PC-9 (cell line): ENCODE results near the gene NOS1AP. TPM values are rescaled to one million over a fixed set of nuclear protein-coding genes. Genes with fewer than 3 reads are reported as not detected.

Experiments used
- BruUV-seq: library from RNA; stranded (reverse); fragments of 400-500 nt; replicated peaks from 2 replicates; lab custom pipeline; 2021; lab: Mats Ljungman, UMichigan
- CTCF ChIA-PET: fragments of 300-600 bp; sonication (Branson Sonifier 250); formaldehyde crosslinking; loops from one replicate; lab custom pipeline; 2022; ENCODE audit warnings: antibody characterized with exemption; lab: Charles Lee
- POLR2A ChIA-PET: fragments of 300-600 bp; sonication (Branson Sonifier 250); formaldehyde crosslinking; loops from one replicate; lab custom pipeline; 2022; ENCODE audit warnings: antibody characterized with exemption; ENCODE audit not compliant: unreplicated experiment; lab: Charles Lee
- DNase-seq, 2 experiments: peaks; one replicate each; pipeline versions ENCODE4 v3.0.0 to v3.0.0-alpha.2; 2015 to 2022; ENCODE audit warnings: mixed read lengths in 1 of 2
- H2AFZ ChIP-seq: fragments of 200-600 bp; sonication (generic); 2 replicates; pipeline ENCODE4 v1.8.1; 2017; ENCODE audit warnings: antibody characterized with exemption
- H3F3A ChIP-seq: fragments of 200-600 bp; sonication (generic); 2 replicates; pipeline ENCODE4 v1.8.1; 2017; ENCODE audit warnings: antibody characterized with exemption, mild to moderate bottlenecking, low read depth; ENCODE audit not compliant: insufficient read depth
- H3K27ac ChIP-seq: fragments of 200-600 bp; sonication (generic); 2 replicates; pipeline ENCODE4 v1.6.1; 2016; ENCODE audit warnings: mixed run types
- H3K27me3 ChIP-seq: fragments of 200-600 bp; sonication (generic); 2 replicates; pipeline ENCODE4 v1.6.1; 2016; ENCODE audit warnings: low read depth, mixed run types; ENCODE audit not compliant: insufficient read depth
- H3K36me3 ChIP-seq: fragments of 200-600 bp; sonication (generic); 2 replicates; pipeline ENCODE4 v1.6.1; 2016; ENCODE audit warnings: low read depth, mixed run types
- H3K4me1 ChIP-seq: fragments of 200-600 bp; sonication (generic); replicated peaks from 2 replicates; pipeline ENCODE4 v1.6.1; 2016; ENCODE audit warnings: mixed run types; ENCODE audit not compliant: insufficient read depth
- H3K4me2 ChIP-seq: fragments of 200-600 bp; sonication (generic); 2 replicates; pipeline ENCODE4 v1.6.1; 2017; ENCODE audit warnings: mixed run types
- H3K4me3 ChIP-seq: fragments of 200-600 bp; sonication (generic); 2 replicates; pipeline ENCODE4 v1.6.1; 2016; ENCODE audit warnings: mixed run types
- H3K79me2 ChIP-seq: fragments of 200-600 bp; sonication (generic); 2 replicates; pipeline ENCODE4 v1.6.1; 2017; ENCODE audit warnings: low read depth, mixed run types
- H3K9me2 ChIP-seq: fragments of 200-600 bp; sonication (generic); 2 replicates; pipeline ENCODE4 v1.8.1; 2017; ENCODE audit warnings: mild to moderate bottlenecking; ENCODE audit not compliant: insufficient read depth
- H3K9me3 ChIP-seq: fragments of 200-600 bp; sonication (generic); 2 replicates; pipeline ENCODE4 v1.8.1; 2016; ENCODE audit warnings: low read depth; ENCODE audit not compliant: insufficient read depth
- H4K20me1 ChIP-seq: fragments of 200-600 bp; sonication (generic); 2 replicates; pipeline ENCODE4 v1.8.1; 2017; ENCODE audit not compliant: insufficient read depth
- EZH2 ChIP-seq: fragments of 200-600 bp; sonication (generic); IDR thresholded peaks from 2 replicates; pipeline ENCODE4 v1.8.0; 2017; ENCODE audit warnings: antibody characterized with exemption, low read depth
- intact Hi-C: fragments of 100-400 bp; cut with micrococcal nuclease; formaldehyde crosslinking; loops from one replicate; pipeline ENCODE4 v1.10.0; 2022; ENCODE audit not compliant: unreplicated experiment
- total RNA-seq: library from RNA; stranded (reverse); gene quantifications from 2 replicates; pipeline ENCODE4 v1.2.3, GENCODE V29; 2021
- TF ChIP-seq, protein P1 (sequence below): fragments of 200-600 bp; sonication (generic); conservative IDR thresholded peaks from 2 replicates; pipeline ENCODE4 v1.6.1; 2017; ENCODE audit warnings: mixed run types, antibody characterized with exemption, mild to moderate bottlenecking, moderate library complexity

Gene NOS1AP
- total RNA-seq, 1 experiment from 2014 or later, result 9.9 TPM

GRCh38 chr1:162321809-162322422 is 252.4 kb downstream of the NOS1AP start:
- BruUV-seq, result no TSS peak
- no peaks in the 10 kb centered on the region for H3K9me2 ChIP-seq
- H3K4me1 ChIP-seq, result peaks cover 11% of the 10 kb centered on the region
- 0 out of 2 replicates have a peak, but pooled peaks cover 5% of the 10 kb centered on the region for H3K36me3 ChIP-seq
- H4K20me1 ChIP-seq, result no peaks in the 10 kb centered on the region
- H3F3A ChIP-seq, result peaks cover 8% of the 10 kb centered on the region
- intact Hi-C loops, result no loop called here
- CTCF ChIA-PET, result interaction anchor here (0.6 kb wide), 1 partner anchor 258 kb away, joined by 7 read pairs; no protein-coding TSS in a partner anchor
- TF ChIP-seq, protein P1, sequence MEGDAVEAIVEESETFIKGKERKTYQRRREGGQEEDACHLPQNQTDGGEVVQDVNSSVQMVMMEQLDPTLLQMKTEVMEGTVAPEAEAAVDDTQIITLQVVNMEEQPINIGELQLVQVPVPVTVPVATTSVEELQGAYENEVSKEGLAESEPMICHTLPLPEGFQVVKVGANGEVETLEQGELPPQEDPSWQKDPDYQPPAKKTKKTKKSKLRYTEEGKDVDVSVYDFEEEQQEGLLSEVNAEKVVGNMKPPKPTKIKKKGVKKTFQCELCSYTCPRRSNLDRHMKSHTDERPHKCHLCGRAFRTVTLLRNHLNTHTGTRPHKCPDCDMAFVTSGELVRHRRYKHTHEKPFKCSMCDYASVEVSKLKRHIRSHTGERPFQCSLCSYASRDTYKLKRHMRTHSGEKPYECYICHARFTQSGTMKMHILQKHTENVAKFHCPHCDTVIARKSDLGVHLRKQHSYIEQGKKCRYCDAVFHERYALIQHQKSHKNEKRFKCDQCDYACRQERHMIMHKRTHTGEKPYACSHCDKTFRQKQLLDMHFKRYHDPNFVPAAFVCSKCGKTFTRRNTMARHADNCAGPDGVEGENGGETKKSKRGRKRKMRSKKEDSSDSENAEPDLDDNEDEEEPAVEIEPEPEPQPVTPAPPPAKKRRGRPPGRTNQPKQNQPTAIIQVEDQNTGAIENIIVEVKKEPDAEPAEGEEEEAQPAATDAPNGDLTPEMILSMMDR, result no peak
- TF ChIP-seq EZH2, result no peak
- POLR2A ChIA-PET, result no interaction called here
- H3K27ac ChIP-seq, result no peak overlapping the region
- DNase-seq, result no peak
- H3K27me3 ChIP-seq, result no peaks in the 10 kb centered on the region
- H2AFZ ChIP-seq, result no peak overlapping the region
- H3K4me3 ChIP-seq, result no peak overlapping the region
- no peak overlapping the region for H3K4me2 ChIP-seq
- no peaks in the 10 kb centered on the region for H3K79me2 ChIP-seq
- 0 out of 2 replicates have a peak, but pooled peaks cover 3% of the 10 kb centered on the region for H3K9me3 ChIP-seq

DNA sequence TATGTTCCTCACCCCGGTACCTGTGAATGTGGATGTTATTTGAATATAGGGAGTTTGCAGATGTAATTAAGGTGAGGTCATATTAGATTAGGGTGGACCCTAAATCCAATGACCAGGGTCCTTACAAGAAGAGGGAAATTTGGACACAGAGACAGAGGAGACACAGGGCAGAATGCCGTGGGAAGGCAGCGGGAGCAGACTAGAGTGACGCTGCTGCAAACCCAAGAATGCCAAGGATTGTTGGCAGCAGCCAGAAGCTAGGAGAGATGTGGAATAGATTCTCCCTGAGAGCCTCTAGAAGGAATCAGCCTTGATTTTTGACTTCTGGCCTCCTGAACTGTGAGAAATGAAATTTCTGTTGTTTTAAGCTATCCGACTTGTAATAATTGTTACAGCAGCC is 253.5 kb downstream of the NOS1AP start:
- intact Hi-C loops, result no loop called here
- POLR2A ChIA-PET, result no interaction called here
- no peak overlapping the region for H3K4me2 ChIP-seq
- H3K79me2 ChIP-seq, result 0 out of 2 replicates have a peak, but pooled peaks cover under 1% of the 10 kb centered on the region
- no TSS peak for BruUV-seq
- H3K9me2 ChIP-seq, result no peaks in the 10 kb centered on the region
- 0 out of 2 replicates have a peak, but pooled peaks cover 4% of the 10 kb centered on the region for H3K9me3 ChIP-seq
- H3K27ac ChIP-seq, result no peak overlapping the region
- no peaks in the 10 kb centered on the region for H3K27me3 ChIP-seq
- peaks cover 22% of the 10 kb centered on the region for H3K4me1 ChIP-seq
- DNase-seq, result no peak
- 0 out of 2 replicates have a peak, but pooled peaks cover 5% of the 10 kb centered on the region for H3K36me3 ChIP-seq
- TF ChIP-seq EZH2, result no peak
- no peak overlapping the region for H3K4me3 ChIP-seq
- H3F3A ChIP-seq, result peaks cover 16% of the 10 kb centered on the region
- H4K20me1 ChIP-seq, result no peaks in the 10 kb centered on the region
- CTCF ChIA-PET, result no interaction called here
- H2AFZ ChIP-seq, result no peak overlapping the region

- H3K36me3 ChIP-seq, result 0 out of 2 replicates have a peak, but pooled peaks cover 5% of the 10 kb centered on the region
- H3K4me1 ChIP-seq, result peaks cover 22% of the 10 kb centered on the region
- H3K4me3 ChIP-seq, result no peak overlapping the region
- BruUV-seq, result no TSS peak
- no peak for DNase-seq
- no peak overlapping the region for H2AFZ ChIP-seq
- TF ChIP-seq EZH2, result no peak
- TF ChIP-seq, protein P1, result no peak
- no peaks in the 10 kb centered on the region for H3K27me3 ChIP-seq
- 0 out of 2 replicates have a peak, but pooled peaks cover 4% of the 10 kb centered on the region for H3K9me3 ChIP-seq
- no peak overlapping the region for H3K27ac ChIP-seq
- intact Hi-C loops, result no loop called here
- CTCF ChIA-PET, result no interaction called here
- POLR2A ChIA-PET, result no interaction called here
- no peaks in the 10 kb centered on the region for H3K9me2 ChIP-seq
- H3K4me2 ChIP-seq, result no peak overlapping the region
- 0 out of 2 replicates have a peak, but pooled peaks cover 5% of the 10 kb centered on the region for H3K79me2 ChIP-seq
- H4K20me1 ChIP-seq, result 0 out of 2 replicates have a peak, but pooled peaks cover 3% of the 10 kb centered on the region
- peaks cover 16% of the 10 kb centered on the region for H3F3A ChIP-seq
Observed at GRCh38 chr1:162324396-162324795, 254.9 kb downstream of the NOS1AP start.
